ENCODE data around the gene CASP9.
A peak's percentile ranks its signal among the peaks of the same experiment; 100 is the strongest.

Gene CASP9

DNA sequence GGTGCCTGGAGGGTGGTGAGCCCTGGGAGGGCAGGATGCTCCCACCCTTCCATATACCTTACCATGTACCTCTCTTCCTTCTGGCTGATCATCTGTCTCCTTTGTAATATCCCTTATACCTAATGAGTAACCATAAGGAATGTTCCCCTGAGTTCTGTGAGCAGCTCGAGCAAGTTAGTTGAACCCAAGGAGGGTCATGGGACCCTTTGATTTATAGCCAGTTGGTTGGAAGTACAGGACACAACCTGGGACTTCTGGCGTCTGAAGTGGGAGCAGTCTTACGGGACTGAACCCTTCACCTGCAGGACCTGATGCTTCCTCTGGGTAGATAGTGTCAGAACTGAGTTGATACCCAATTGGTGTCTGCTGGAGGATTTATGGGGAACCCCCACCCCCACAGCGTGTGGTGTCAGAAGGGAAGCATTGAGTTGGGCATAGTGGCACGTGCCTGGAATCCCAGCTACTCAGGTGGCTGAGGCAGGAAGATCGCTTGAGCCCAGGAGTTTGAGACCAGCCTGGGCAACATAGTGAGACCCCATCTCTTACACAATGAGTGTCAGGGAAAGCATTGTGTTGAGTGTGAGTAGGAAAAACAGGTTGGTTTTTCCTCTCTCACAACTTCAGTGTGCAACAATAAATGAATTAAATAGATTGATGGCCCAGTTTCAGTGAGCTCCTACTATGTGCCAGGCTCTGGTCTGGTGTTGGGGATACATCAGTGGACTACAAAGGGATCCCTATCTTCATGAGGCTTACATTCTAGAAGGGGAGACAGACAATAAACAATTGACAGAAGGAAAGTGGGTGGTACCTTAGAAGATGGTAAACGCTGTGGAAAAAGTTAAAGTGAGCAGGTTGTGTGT lies 18.6 kb upstream of the CASP9 start:
- H3K9me3 ChIP-seq = no peaks in the 10 kb centered on the region
- H3K36me3 ChIP-seq (replicated peaks) = peaks cover 37% of the 10 kb centered on the region
- no peak overlapping the region for H3K4me3 ChIP-seq
- DNase-seq (ENCODE audit: low spot score in 2 of 2) = no peak
- H3K27me3 ChIP-seq (ENCODE audit: low read depth) = no peaks in the 10 kb centered on the region
- no peaks in the 10 kb centered on the region for H3K4me1 ChIP-seq
- in situ Hi-C loops (cut with MboI; ENCODE audit: low sequenced_read_pairs) = no loop called here

DNA sequence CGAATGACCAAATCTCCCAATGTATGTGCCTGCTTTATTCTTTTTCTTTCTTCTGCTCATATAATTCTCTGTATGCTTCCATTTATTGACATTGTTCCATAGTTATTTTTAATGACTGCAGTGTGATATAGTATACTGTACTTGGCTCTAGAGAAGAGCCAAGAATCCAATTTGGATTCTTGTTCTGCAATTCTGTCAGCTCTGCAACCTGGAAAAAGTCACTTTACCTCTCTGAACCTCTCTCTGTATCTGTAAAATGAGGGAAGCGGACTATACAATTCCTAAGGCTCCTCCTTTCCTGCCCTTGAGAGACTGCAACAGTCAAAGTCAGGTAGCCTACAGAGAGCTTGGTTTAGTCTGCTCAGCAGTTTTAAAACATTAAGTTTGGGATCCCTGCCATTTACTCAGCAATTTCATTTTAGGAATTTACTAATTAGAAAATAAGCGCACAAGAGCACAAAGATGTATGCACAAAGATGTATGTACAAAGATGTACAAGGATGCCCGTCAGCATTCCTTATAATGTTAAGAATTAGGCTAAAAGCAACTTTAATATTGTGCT lies 17.3 kb upstream of the CASP9 start:
- Histone ChIP-seq H3K9me3 (no peaks in the 10 kb centered on the region), H3K36me3 (replicated peaks) (peaks cover 44% of the 10 kb centered on the region), H3K4me3 (no peak overlapping the region), H3K4me1 (no peaks in the 10 kb centered on the region), H3K27me3 (ENCODE audit: low read depth) (no peaks in the 10 kb centered on the region)
- DNase-seq (ENCODE audit: low spot score in 2 of 2) = no peak
- in situ Hi-C loops (cut with MboI; ENCODE audit: low sequenced_read_pairs) = no loop called here

- H3K4me3 ChIP-seq = no peak overlapping the region
- H3K9me3 ChIP-seq = no peaks in the 10 kb centered on the region
- H3K4me1 ChIP-seq = no peaks in the 10 kb centered on the region
- peaks cover 41% of the 10 kb centered on the region for H3K36me3 ChIP-seq (replicated peaks)
- in situ Hi-C loops (cut with MboI; ENCODE audit: low sequenced_read_pairs) = no loop called here
- H3K27me3 ChIP-seq (ENCODE audit: low read depth) = no peaks in the 10 kb centered on the region
- no peak for DNase-seq (ENCODE audit: low spot score in 2 of 2)
These were observed 16.2 kb upstream of the CASP9 start for GRCh38 chr1:15540186-15540585.

DNA sequence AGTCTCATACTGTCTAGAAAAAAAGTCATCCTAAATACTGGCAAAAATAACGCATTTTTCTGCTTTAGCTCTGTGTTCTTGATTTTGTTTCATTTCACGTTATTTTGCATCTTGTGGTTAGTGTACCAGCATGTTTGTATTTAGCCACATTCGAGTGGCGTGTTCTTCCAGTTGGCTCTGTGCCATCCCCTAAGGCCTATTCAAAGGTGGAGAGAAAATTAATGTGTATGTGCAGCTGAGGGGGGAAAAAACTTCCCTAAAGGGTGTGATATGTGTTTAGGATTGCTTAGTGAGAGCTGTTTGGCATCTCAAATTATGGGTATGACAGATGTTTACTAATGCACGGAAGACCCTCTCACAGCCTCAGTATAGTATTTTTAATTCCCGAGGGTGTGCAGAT lies 14.8 kb upstream of the CASP9 start:
- in situ Hi-C loops (cut with MboI; ENCODE audit: low sequenced_read_pairs) = no loop called here

GRCh38 chr1:15531682-15532081 lies 7.7 kb upstream of the CASP9 start:
- Histone ChIP-seq H3K9me3 (no peaks in the 10 kb centered on the region), H3K36me3 (replicated peaks) (peaks cover 9% of the 10 kb centered on the region), H3K4me1 (peaks cover 7% of the 10 kb centered on the region), H3K4me3 (no peak overlapping the region), H3K27me3 (ENCODE audit: low read depth) (no peaks in the 10 kb centered on the region)
- DNase-seq (ENCODE audit: low spot score in 2 of 2) = no peak
- in situ Hi-C loops (cut with MboI; ENCODE audit: low sequenced_read_pairs) = no loop called here

More for the DNA sequence above, 14.8 kb upstream of the CASP9 start:
- no peaks in the 10 kb centered on the region for H3K27me3 ChIP-seq (ENCODE audit: low read depth)
- no peaks in the 10 kb centered on the region for H3K4me1 ChIP-seq
- H3K9me3 ChIP-seq = no peaks in the 10 kb centered on the region
- DNase-seq (ENCODE audit: low spot score in 2 of 2) = no peak
- no peak overlapping the region for H3K4me3 ChIP-seq
- H3K36me3 ChIP-seq (replicated peaks) = peaks cover 30% of the 10 kb centered on the region

DNA sequence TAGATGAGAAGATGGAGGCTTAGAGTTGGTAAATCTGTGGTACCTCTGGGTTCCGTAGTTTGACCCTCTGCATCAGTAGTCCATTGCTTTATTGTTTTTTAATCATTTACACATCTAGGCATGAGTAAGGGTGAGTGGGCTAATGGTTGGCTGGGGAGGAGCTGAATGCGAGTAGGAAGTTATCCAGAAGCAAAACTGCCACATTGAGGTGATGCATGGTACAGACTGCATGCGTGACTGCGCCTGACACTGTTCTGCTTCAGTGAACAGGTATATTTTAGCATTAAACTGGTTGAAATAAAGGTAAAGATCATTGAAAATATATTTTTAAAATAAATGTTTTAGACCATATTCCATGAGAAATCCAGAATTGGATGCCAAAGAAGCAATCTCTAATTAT lies 7.0 kb upstream of the CASP9 start:
- H3K9me3 ChIP-seq = no peaks in the 10 kb centered on the region
- H3K4me1 ChIP-seq = peaks cover 7% of the 10 kb centered on the region
- H3K36me3 ChIP-seq (replicated peaks) = peaks cover 4% of the 10 kb centered on the region; the same call in 1 of the 2 replicates
- no peak for DNase-seq (ENCODE audit: low spot score in 2 of 2)
- H3K4me3 ChIP-seq = no peak overlapping the region
- H3K27me3 ChIP-seq (ENCODE audit: low read depth) = no peaks in the 10 kb centered on the region
- in situ Hi-C loops (cut with MboI; ENCODE audit: low sequenced_read_pairs) = no loop called here

GRCh38 chr1:15526490-15527339 lies 2.7 kb upstream of the CASP9 start, which contains the start of gene DNAJC16:
DNAJC16 (plus strand) TSS chr1:15526848; CDS start chr1:15529106, 2,258 bp downstream.
- H3K27me3 ChIP-seq (ENCODE audit: low read depth) = no peaks in the 10 kb centered on the region
- peaks cover 1% of the 10 kb centered on the region; the same call in 1 of the 2 replicates for H3K36me3 ChIP-seq (replicated peaks)
- peaks cover 15% of the 10 kb centered on the region for H3K4me1 ChIP-seq
- H3K4me3 ChIP-seq = peak within 1 kb of the TSS; percentile 91
- DNase-seq (ENCODE audit: low spot score in 2 of 2) = peak; percentile 99
- no peaks in the 10 kb centered on the region for H3K9me3 ChIP-seq
- in situ Hi-C loops (cut with MboI; ENCODE audit: low sequenced_read_pairs) = no loop called here

GRCh38 chr1:15526021-15526489 lies 2.0 kb upstream of the CASP9 start:
- peak in 1 of 2 experiments; percentile 21 for DNase-seq (ENCODE audit: low spot score in 2 of 2)
- Histone ChIP-seq H3K4me1 (peaks cover 15% of the 10 kb centered on the region), H3K9me3 (no peaks in the 10 kb centered on the region), H3K27me3 (ENCODE audit: low read depth) (no peaks in the 10 kb centered on the region), H3K4me3 (peak overlapping the region; percentile 44), H3K36me3 (replicated peaks) (no peaks in the 10 kb centered on the region; the same call in 1 of the 2 replicates)
- in situ Hi-C loops (cut with MboI; ENCODE audit: low sequenced_read_pairs) = no loop called here

- H3K36me3 ChIP-seq (replicated peaks) = no peaks in the 10 kb centered on the region; the same call in 1 of the 2 replicates
- H3K9me3 ChIP-seq = no peaks in the 10 kb centered on the region
- H3K4me1 ChIP-seq = peaks cover 15% of the 10 kb centered on the region
- peak in 1 of 2 experiments; percentile 50 for DNase-seq (ENCODE audit: low spot score in 2 of 2)
- peak overlapping the region; percentile 44 for H3K4me3 ChIP-seq
- H3K27me3 ChIP-seq (ENCODE audit: low read depth) = no peaks in the 10 kb centered on the region
- in situ Hi-C loops (cut with MboI; ENCODE audit: low sequenced_read_pairs) = no loop called here
These were observed 1.3 kb upstream of the CASP9 start for GRCh38 chr1:15525050-15526020.

GRCh38 chr1:15524283-15525049 lies 451 bp upstream of the CASP9 start:
- H3K4me3 ChIP-seq = peak overlapping the region; percentile 79
- H3K9me3 ChIP-seq = no peaks in the 10 kb centered on the region
- in situ Hi-C loops (cut with MboI; ENCODE audit: low sequenced_read_pairs) = no loop called here
- no peaks in the 10 kb centered on the region; the same call in 1 of the 2 replicates for H3K36me3 ChIP-seq (replicated peaks)
- peak; percentile 95 to 100 for DNase-seq (ENCODE audit: low spot score in 2 of 2)
- no peaks in the 10 kb centered on the region for H3K27me3 ChIP-seq (ENCODE audit: low read depth)
- H3K4me1 ChIP-seq = peaks cover 15% of the 10 kb centered on the region

DNA sequence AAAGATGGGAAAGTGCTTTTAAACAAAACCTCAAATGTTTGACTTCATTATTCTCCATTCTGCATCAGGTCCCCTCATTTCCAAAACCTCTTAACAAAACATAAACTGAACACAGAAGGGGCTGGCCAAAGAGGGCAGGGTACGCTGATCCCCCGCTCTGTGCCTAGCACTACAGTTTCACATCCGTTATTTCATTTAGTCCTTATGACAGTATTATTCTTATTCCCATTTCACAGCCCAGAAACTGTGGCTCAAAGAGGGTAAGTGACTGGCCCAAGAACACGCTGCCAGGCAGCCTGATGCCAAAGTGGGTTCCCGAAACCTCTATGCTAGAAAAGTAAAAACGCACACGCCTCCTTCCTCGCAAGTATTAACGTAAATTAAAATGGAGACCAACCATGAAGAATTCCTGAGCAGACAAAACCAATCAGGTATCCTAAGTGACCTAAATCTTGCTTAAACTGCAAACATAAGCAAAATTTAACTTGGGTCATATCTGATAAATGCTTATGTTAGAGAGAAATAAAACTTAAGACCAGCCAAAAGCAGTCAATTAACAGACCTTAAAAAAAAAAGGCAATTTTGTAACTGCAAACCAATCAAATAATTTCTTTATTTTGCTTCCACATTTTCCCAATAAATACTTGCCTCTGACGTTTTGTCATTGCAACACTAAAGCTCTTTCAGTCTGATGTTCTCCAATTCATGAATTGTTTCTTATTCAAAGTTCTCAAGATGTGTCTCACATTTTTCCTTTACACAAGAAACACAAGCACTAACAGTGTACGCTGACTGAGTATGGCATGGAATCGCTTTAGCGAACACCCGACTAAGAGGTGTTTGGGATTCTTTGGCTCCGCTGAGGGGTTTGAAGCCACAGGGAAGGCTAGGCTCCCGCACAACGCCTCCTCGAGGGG lies 653 bp downstream of the CASP9 start:
- Histone ChIP-seq H3K27me3 (ENCODE audit: low read depth) (no peaks in the 10 kb centered on the region), H3K36me3 (replicated peaks) (no peaks in the 10 kb centered on the region; the same call in 1 of the 2 replicates), H3K9me3 (no peaks in the 10 kb centered on the region), H3K4me3 (peak overlapping the region; percentile 79), H3K4me1 (peaks cover 15% of the 10 kb centered on the region)
- DNase-seq (ENCODE audit: low spot score in 2 of 2) = peak in 1 of 2 experiments; percentile 15
- in situ Hi-C loops (cut with MboI; ENCODE audit: low sequenced_read_pairs) = no loop called here

Data from HAP-1 (cell line).